Measurements from ENCODE around the gene DRAXIN. TPM values are rescaled to one million over a fixed set of nuclear protein-coding genes. Genes with fewer than 3 reads are reported as not detected.

Gene DRAXIN
- total RNA-seq, 1 donor from 2014 or later, result 0.29 TPM

- no peak for DNase-seq (ENCODE audit: extremely low read depth, low read depth, low spot score)
These were observed 65.5 kb downstream of the DRAXIN start for GRCh38 chr1:11757047-11757446.

GRCh38 chr1:11759791-11760190 lies 68.3 kb downstream of the DRAXIN start:
- DNase-seq (ENCODE audit: extremely low read depth, low read depth, low spot score), result no peak

- DNase-seq (ENCODE audit: extremely low read depth, low read depth, low spot score), result no peak
These were observed 69.8 kb downstream of the DRAXIN start for GRCh38 chr1:11761285-11761684.

GRCh38 chr1:11761988-11762406 lies 70.5 kb downstream of the DRAXIN start, which contains the start of gene C1orf167:
TSS of gene C1orf167 (plus strand) at chr1:11762193. CDS start at chr1:11764401, 2,208 bp downstream.
- no peak for DNase-seq (ENCODE audit: extremely low read depth, low read depth, low spot score)

- DNase-seq (ENCODE audit: extremely low read depth, low read depth, low spot score), result no peak
These were observed 72.6 kb downstream of the DRAXIN start for GRCh38 chr1:11764115-11764514.

- DNase-seq (ENCODE audit: extremely low read depth, low read depth, low spot score), result no peak
These were observed 73.0 kb downstream of the DRAXIN start for GRCh38 chr1:11764519-11764918.

GRCh38 chr1:11765661-11766428 lies 74.3 kb downstream of the DRAXIN start:
- no peak for DNase-seq (ENCODE audit: extremely low read depth, low read depth, low spot score)

- no peak for DNase-seq (ENCODE audit: extremely low read depth, low read depth, low spot score)
These were observed 74.9 kb downstream of the DRAXIN start for GRCh38 chr1:11766429-11766776.

GRCh38 chr1:11767922-11768704 lies 76.6 kb downstream of the DRAXIN start:
- no peak for DNase-seq (ENCODE audit: extremely low read depth, low read depth, low spot score)

- DNase-seq (ENCODE audit: extremely low read depth, low read depth, low spot score), result no peak
These were observed 77.3 kb downstream of the DRAXIN start for GRCh38 chr1:11768821-11769220.

GRCh38 chr1:11769274-11769673 lies 77.8 kb downstream of the DRAXIN start:
- no peak for DNase-seq (ENCODE audit: extremely low read depth, low read depth, low spot score)

- no peak for DNase-seq (ENCODE audit: extremely low read depth, low read depth, low spot score)
These were observed 78.5 kb downstream of the DRAXIN start for GRCh38 chr1:11770011-11770410.

GRCh38 chr1:11771481-11772043 lies 80.1 kb downstream of the DRAXIN start:
- DNase-seq (ENCODE audit: extremely low read depth, low read depth, low spot score), result no peak

GRCh38 chr1:11772458-11772857 lies 80.9 kb downstream of the DRAXIN start:
- no peak for DNase-seq (ENCODE audit: extremely low read depth, low read depth, low spot score)

GRCh38 chr1:11774753-11775152 lies 83.2 kb downstream of the DRAXIN start:
- DNase-seq (ENCODE audit: extremely low read depth, low read depth, low spot score), result no peak

Other genes starting within 250 kb of the DRAXIN start
- 0.29 and 0.58 TPM in 2 replicates for gene DISP3, start 212.6 kb upstream of the DRAXIN start, total RNA-seq
- 0.12 and 0.92 TPM in 2 replicates for gene FBXO2, start 37.3 kb upstream of the DRAXIN start, total RNA-seq
- 12.4 and 15.2 TPM in 2 replicates for gene FBXO44, start 36.8 kb upstream of the DRAXIN start, total RNA-seq
- 9.0 and 12.4 TPM in 2 replicates for gene FBXO6, start 27.5 kb upstream of the DRAXIN start, total RNA-seq
- gene MAD2L2, start 10.6 kb upstream of the DRAXIN start, total RNA-seq, result 30.0 and 35.1 TPM in 2 replicates
- 54.1 and 68.0 TPM in 2 replicates for gene AGTRAP, start 44.4 kb downstream of the DRAXIN start, total RNA-seq
- not detected in 2 replicates for gene C1orf167, start 70.5 kb downstream of the DRAXIN start, total RNA-seq
- gene MTHFR, start 114.3 kb downstream of the DRAXIN start, total RNA-seq, result 14.4 and 27.4 TPM in 2 replicates
- 11.3 and 14.1 TPM in 2 replicates for gene CLCN6, start 114.5 kb downstream of the DRAXIN start, total RNA-seq
- gene NPPA, start 156.1 kb downstream of the DRAXIN start, total RNA-seq, result not detected in 2 replicates
- 0.34 and 1.5 TPM in 2 replicates for gene NPPB, start 167.2 kb downstream of the DRAXIN start, total RNA-seq
- gene KIAA2013, start 234.7 kb downstream of the DRAXIN start, total RNA-seq, result 117 and 120 TPM in 2 replicates
- 626 and 680 TPM in 2 replicates for gene PLOD1, start 243.0 kb downstream of the DRAXIN start, total RNA-seq